ENCODE data around the gene LRMDA. TPM values are rescaled to one million over a fixed set of nuclear protein-coding genes. Genes with fewer than 3 reads are reported as not detected.
A peak's percentile ranks its signal among the peaks of the same experiment; 100 is the strongest.

Gene LRMDA
- total RNA-seq, 5 donors from 2014 or later (not counting 1 experiment from before 2014, with no cell fraction given), result 0.30 to 1.2 TPM; not detected in 3

GRCh38 chr10:75429159-75429827 lies 2.1 kb upstream of the LRMDA start:
- DNase-seq (no peak), ATAC-seq (replicated peaks in 1 of 4) (no peak)
- Mint-ChIP-seq H3K27ac (no peak overlapping the region), H3K4me1 (peaks cover 0 to 6% (median 5%) of the 10 kb centered on the region in 3 donors), H3K27me3 (peaks cover 49 to 54% of the 10 kb centered on the region in 2 donors), H3K9me3 (no peaks in the 10 kb centered on the region), H3K4me3 (no peak overlapping the region), H3K36me3 (no peaks in the 10 kb centered on the region)
- POLR2A ChIA-PET, result no interaction called here
- Histone ChIP-seq H3K27me3 (replicated peaks in 1 of 2; ENCODE audit: control insufficient read depth in 2 of 2, extremely low read depth in 1 of 2, insufficient read depth in 2 of 2, low read length in 1 of 2) (peaks cover 0 to 41% of the 10 kb centered on the region in 2 experiments), H3K4me1 (ENCODE audit: control insufficient read depth in 1 of 2, extremely low read depth in 1 of 2, insufficient read depth in 2 of 2, low read length in 2 of 2) (no peaks in the 10 kb centered on the region), H3K27ac (ENCODE audit: low read length) (no peak overlapping the region), H3K9me3 (no peaks in the 10 kb centered on the region), H3K36me3 (ENCODE audit: control insufficient read depth in 2 of 2, extremely low read depth in 1 of 2, insufficient read depth in 1 of 2, low read length in 1 of 2) (no peaks in the 10 kb centered on the region), H3K4me3 (ENCODE audit: control insufficient read depth in 1 of 2, extremely low read depth in 1 of 2, low read length in 1 of 2) (no peak overlapping the region)
- CTCF ChIA-PET, result no interaction called here
- WGBS (ENCODE audit: insufficient coverage), result 82% methylated on average over 1 of the region's 5 CpGs

- Mint-ChIP-seq H3K4me3 (no peak overlapping the region), H3K4me1 (peaks cover 0 to 6% (median 5%) of the 10 kb centered on the region in 3 donors), H3K27ac (peak overlapping the region in 1 of 2 donors; percentile 31), H3K9me3 (no peaks in the 10 kb centered on the region), H3K36me3 (no peaks in the 10 kb centered on the region), H3K27me3 (peaks cover 58 to 59% of the 10 kb centered on the region in 2 donors)
- peaks cover 0 to 43% of the 10 kb centered on the region in 2 experiments for H3K27me3 ChIP-seq (replicated peaks in 1 of 2; ENCODE audit: control insufficient read depth in 2 of 2, extremely low read depth in 1 of 2, insufficient read depth in 2 of 2, low read length in 1 of 2)
- no peaks in the 10 kb centered on the region for H3K4me1 ChIP-seq (ENCODE audit: control insufficient read depth in 1 of 2, extremely low read depth in 1 of 2, insufficient read depth in 2 of 2, low read length in 2 of 2)
- DNase-seq (peak in 1 of 35 experiments; percentile 26), ATAC-seq (replicated peaks in 1 of 4) (no peak)
- no peak overlapping the region for H3K27ac ChIP-seq (ENCODE audit: low read length)
- ChIA-PET POLR2A (interaction anchor here in 1 of 2 donors (0.5 kb wide), 1 partner anchor 10 kb away, joined by 7 read pairs; no protein-coding TSS in a partner anchor), CTCF (no interaction called here)
- no peaks in the 10 kb centered on the region for H3K36me3 ChIP-seq (ENCODE audit: control insufficient read depth in 2 of 2, extremely low read depth in 1 of 2, insufficient read depth in 1 of 2, low read length in 1 of 2)
- WGBS (ENCODE audit: insufficient coverage), result 29% methylated on average over 6 of the region's 9 CpGs
- H3K4me3 ChIP-seq (ENCODE audit: control insufficient read depth in 1 of 2, extremely low read depth in 1 of 2, low read length in 1 of 2), result no peak overlapping the region
- no peaks in the 10 kb centered on the region for H3K9me3 ChIP-seq
Observed at GRCh38 chr10:75430000-75430763, 1.2 kb upstream of the LRMDA start.

- ChIA-PET CTCF (no interaction called here), POLR2A (no interaction called here)
- Mint-ChIP-seq H3K27me3 (peaks cover 63 to 65% of the 10 kb centered on the region in 2 donors), H3K9me3 (no peaks in the 10 kb centered on the region), H3K4me3 (peak overlapping the region in 1 of 3 donors; percentile 50), H3K4me1 (peaks cover 0 to 6% (median 5%) of the 10 kb centered on the region in 3 donors), H3K27ac (no peak overlapping the region), H3K36me3 (no peaks in the 10 kb centered on the region)
- ATAC-seq (replicated peaks in 1 of 4) (no peak), DNase-seq (no peak)
- 92% methylated on average over 5 of the region's 5 CpGs for WGBS (ENCODE audit: insufficient coverage)
- H3K4me1 ChIP-seq (ENCODE audit: control insufficient read depth in 1 of 2, extremely low read depth in 1 of 2, insufficient read depth in 2 of 2, low read length in 2 of 2), result no peaks in the 10 kb centered on the region
- no peaks in the 10 kb centered on the region for H3K36me3 ChIP-seq (ENCODE audit: control insufficient read depth in 2 of 2, extremely low read depth in 1 of 2, insufficient read depth in 1 of 2, low read length in 1 of 2)
- H3K4me3 ChIP-seq (ENCODE audit: control insufficient read depth in 1 of 2, extremely low read depth in 1 of 2, low read length in 1 of 2), result no peak overlapping the region
- no peak overlapping the region for H3K27ac ChIP-seq (ENCODE audit: low read length)
- H3K9me3 ChIP-seq, result no peaks in the 10 kb centered on the region
- peaks cover 0 to 41% of the 10 kb centered on the region in 2 experiments for H3K27me3 ChIP-seq (replicated peaks in 1 of 2; ENCODE audit: control insufficient read depth in 2 of 2, extremely low read depth in 1 of 2, insufficient read depth in 2 of 2, low read length in 1 of 2)
Observed at GRCh38 chr10:75432176-75432575, 752 bp downstream of the LRMDA start.

GRCh38 chr10:75432763-75433162 lies 1.3 kb downstream of the LRMDA start:
- H3K9me3 Mint-ChIP-seq, result no peaks in the 10 kb centered on the region
- DNase-seq (no peak), ATAC-seq (replicated peaks in 1 of 4) (no peak)
- no peak overlapping the region for H3K27ac ChIP-seq (ENCODE audit: low read length)
- H3K4me3 Mint-ChIP-seq, result no peak overlapping the region
- no peak overlapping the region for H3K27ac Mint-ChIP-seq
- H3K4me1 Mint-ChIP-seq, result peaks cover 0 to 6% (median 5%) of the 10 kb centered on the region in 3 donors
- WGBS (ENCODE audit: insufficient coverage), result no CpG with 5 or more reads among the region's 5 CpGs
- ChIA-PET CTCF (no interaction called here), POLR2A (no interaction called here)
- no peaks in the 10 kb centered on the region for H3K9me3 ChIP-seq
- no peaks in the 10 kb centered on the region for H3K36me3 Mint-ChIP-seq
- peaks cover 0 to 41% of the 10 kb centered on the region in 2 experiments for H3K27me3 ChIP-seq (replicated peaks in 1 of 2; ENCODE audit: control insufficient read depth in 2 of 2, extremely low read depth in 1 of 2, insufficient read depth in 2 of 2, low read length in 1 of 2)
- H3K27me3 Mint-ChIP-seq, result peaks cover 65 to 69% of the 10 kb centered on the region in 2 donors
- H3K4me3 ChIP-seq (ENCODE audit: control insufficient read depth in 1 of 2, extremely low read depth in 1 of 2, low read length in 1 of 2), result no peak overlapping the region
- no peaks in the 10 kb centered on the region for H3K36me3 ChIP-seq (ENCODE audit: control insufficient read depth in 2 of 2, extremely low read depth in 1 of 2, insufficient read depth in 1 of 2, low read length in 1 of 2)
- H3K4me1 ChIP-seq (ENCODE audit: control insufficient read depth in 1 of 2, extremely low read depth in 1 of 2, insufficient read depth in 2 of 2, low read length in 2 of 2), result no peaks in the 10 kb centered on the region

GRCh38 chr10:75433216-75433615 lies 1.8 kb downstream of the LRMDA start:
- Mint-ChIP-seq H3K9me3 (no peaks in the 10 kb centered on the region), H3K27ac (no peak overlapping the region), H3K36me3 (no peaks in the 10 kb centered on the region), H3K4me1 (peaks cover 0 to 6% (median 5%) of the 10 kb centered on the region in 3 donors), H3K27me3 (peaks cover 65 to 68% of the 10 kb centered on the region in 2 donors), H3K4me3 (no peak overlapping the region)
- DNase-seq (no peak), ATAC-seq (replicated peaks in 1 of 4) (no peak)
- WGBS (ENCODE audit: insufficient coverage), result 68% methylated on average over 2 of the region's 8 CpGs
- CTCF ChIA-PET, result no interaction called here
- H3K4me1 ChIP-seq (ENCODE audit: control insufficient read depth in 1 of 2, extremely low read depth in 1 of 2, insufficient read depth in 2 of 2, low read length in 2 of 2), result no peaks in the 10 kb centered on the region
- H3K4me3 ChIP-seq (ENCODE audit: control insufficient read depth in 1 of 2, extremely low read depth in 1 of 2, low read length in 1 of 2), result no peak overlapping the region
- no peak overlapping the region for H3K27ac ChIP-seq (ENCODE audit: low read length)
- no peaks in the 10 kb centered on the region for H3K9me3 ChIP-seq
- POLR2A ChIA-PET, result no interaction called here
- H3K36me3 ChIP-seq (ENCODE audit: control insufficient read depth in 2 of 2, extremely low read depth in 1 of 2, insufficient read depth in 1 of 2, low read length in 1 of 2), result no peaks in the 10 kb centered on the region
- H3K27me3 ChIP-seq (replicated peaks in 1 of 2; ENCODE audit: control insufficient read depth in 2 of 2, extremely low read depth in 1 of 2, insufficient read depth in 2 of 2, low read length in 1 of 2), result peaks cover 0 to 41% of the 10 kb centered on the region in 2 experiments

- Mint-ChIP-seq H3K9me3 (no peaks in the 10 kb centered on the region), H3K4me3 (no peak overlapping the region), H3K27me3 (peaks cover 57 to 64% of the 10 kb centered on the region in 2 donors), H3K36me3 (no peaks in the 10 kb centered on the region), H3K27ac (no peak overlapping the region), H3K4me1 (peaks cover 0 to 6% (median 5%) of the 10 kb centered on the region in 3 donors)
- ChIA-PET CTCF (no interaction called here), POLR2A (no interaction called here)
- H3K9me3 ChIP-seq, result no peaks in the 10 kb centered on the region
- H3K36me3 ChIP-seq (ENCODE audit: control insufficient read depth in 2 of 2, extremely low read depth in 1 of 2, insufficient read depth in 1 of 2, low read length in 1 of 2), result no peaks in the 10 kb centered on the region
- DNase-seq (no peak), ATAC-seq (replicated peaks in 1 of 4) (no peak)
- no peak overlapping the region for H3K27ac ChIP-seq (ENCODE audit: low read length)
- peaks cover 0 to 38% of the 10 kb centered on the region in 2 experiments for H3K27me3 ChIP-seq (replicated peaks in 1 of 2; ENCODE audit: control insufficient read depth in 2 of 2, extremely low read depth in 1 of 2, insufficient read depth in 2 of 2, low read length in 1 of 2)
- H3K4me1 ChIP-seq (ENCODE audit: control insufficient read depth in 1 of 2, extremely low read depth in 1 of 2, insufficient read depth in 2 of 2, low read length in 2 of 2), result no peaks in the 10 kb centered on the region
- WGBS (ENCODE audit: insufficient coverage), result no CpG with 5 or more reads among the region's 8 CpGs
- no peak overlapping the region for H3K4me3 ChIP-seq (ENCODE audit: control insufficient read depth in 1 of 2, extremely low read depth in 1 of 2, low read length in 1 of 2)
Observed at GRCh38 chr10:75434291-75434690, 2.9 kb downstream of the LRMDA start.

All from T-cell (primary cell).